GM23338 (cell line): ENCODE measurements around the gene WDR31.

Experiments used
- CTCF ChIP-seq, 2 experiments: fragments of 200-600 bp in 1 of 2; sonication (generic) in 1 of 2; conservative IDR thresholded peaks; 2 replicates each; pipeline versions ENCODE4 v1.5.1 to v1.6.1; 2016 to 2017; ENCODE audit warnings: antibody characterized with exemption in 2 of 2, low read depth in 2 of 2, mild to moderate bottlenecking in 2 of 2, moderate library complexity in 1 of 2
- EZH2 ChIP-seq: fragments of 200-600 bp; sonication (generic); IDR thresholded peaks from one replicate; pipeline ENCODE4 v1.8.0; 2017; ENCODE audit warnings: antibody characterized with exemption, mild to moderate bottlenecking, low read depth; ENCODE audit not compliant: unreplicated experiment
- EZH2phosphoT487 ChIP-seq: fragments of 200-600 bp; sonication (generic); IDR thresholded peaks from one replicate; pipeline ENCODE4 v1.8.1; 2018; ENCODE audit warnings: antibody characterized with exemption; ENCODE audit not compliant: unreplicated experiment
- POLR2AphosphoS5 ChIP-seq: IDR thresholded peaks from 2 replicates; pipeline ENCODE4 v1.6.1; 2016; ENCODE audit warnings: antibody characterized with exemption, low read depth
- ZNF114 ChIP-seq: fragments of 250-450 bp; sonication (Bioruptor Pico); IDR thresholded peaks from 2 replicates; pipeline ENCODE4 v1.5.0; 2020; ENCODE audit warnings: mild to moderate bottlenecking, moderate library complexity

DNA sequence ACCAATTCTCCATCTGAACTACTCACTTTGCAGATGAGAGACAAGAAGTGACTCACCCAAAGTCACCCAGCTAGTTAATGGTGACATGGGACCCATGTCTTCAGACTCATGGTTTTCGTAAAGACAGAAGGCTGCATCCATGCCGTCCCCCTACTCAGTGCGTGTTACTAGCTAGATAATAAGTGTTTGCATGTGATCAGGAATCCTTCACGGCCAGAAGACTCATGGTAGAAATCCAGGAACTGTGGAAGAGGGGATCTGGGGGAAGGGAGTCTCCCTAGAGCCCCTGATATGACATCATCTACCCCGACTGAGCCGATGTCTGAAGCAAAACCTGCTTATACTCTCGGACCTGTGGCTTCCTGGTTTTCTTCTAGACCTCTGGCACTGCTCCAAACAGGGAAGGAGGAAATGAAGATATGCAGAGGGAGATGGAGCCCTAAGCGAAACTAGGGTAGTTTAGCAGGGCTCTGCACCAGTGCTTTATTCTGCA, 40.2 kb downstream of the WDR31 start:
- TF ChIP-seq EZH2: no peak
- TF ChIP-seq CTCF (conservative IDR thresholded peaks at IDR 0.05; ENCODE audit: low read depth in 2 of 2): no peak
- no peak for TF ChIP-seq POLR2AphosphoS5
- TF ChIP-seq EZH2phosphoT487: no peak
- TF ChIP-seq ZNF114: no peak
